Activated CD4-positive, CD25-positive, alpha-beta regulatory T cell treated with anti-CD3 and anti-CD28 coated beads, Interleukin-2, amount 50 U/mL, for 16 hours (primary cell): ENCODE measurements around the gene PGAP3.

Experiments used
- DNase-seq: peaks from one replicate; pipeline ENCODE4 v3.0.0-alpha.2; 2020; ENCODE audit warnings: low read depth, low spot score

The PGAP3 gene

DNA sequence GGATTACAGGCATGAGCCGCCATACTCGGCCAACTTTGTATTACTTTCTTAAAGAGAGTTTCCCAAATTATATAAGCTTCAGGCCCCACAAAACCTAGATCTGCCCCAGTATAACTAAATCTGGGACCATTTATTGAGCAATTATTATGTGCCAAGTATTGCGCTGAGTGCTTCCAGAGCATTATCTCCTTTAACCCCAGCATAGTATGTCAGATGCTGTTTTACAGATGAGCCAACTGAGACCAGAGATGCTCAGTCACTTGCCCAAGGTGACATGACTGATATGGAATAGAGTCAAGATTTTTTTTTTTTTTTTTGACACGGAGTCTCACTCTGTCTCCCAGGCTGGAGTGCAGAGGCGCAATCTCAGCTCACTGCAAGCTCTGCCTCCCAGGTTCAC is 10.1 kb upstream of the PGAP3 start:
- DNase-seq, result no peak

- DNase-seq, result no peak
These were observed 8.9 kb upstream of the PGAP3 start for GRCh38 chr17:39696731-39697130.

GRCh38 chr17:39695089-39695474 is 7.2 kb upstream of the PGAP3 start:
- DNase-seq, result no peak

GRCh38 chr17:39694593-39694992 is 6.7 kb upstream of the PGAP3 start:
- no peak for DNase-seq

DNA sequence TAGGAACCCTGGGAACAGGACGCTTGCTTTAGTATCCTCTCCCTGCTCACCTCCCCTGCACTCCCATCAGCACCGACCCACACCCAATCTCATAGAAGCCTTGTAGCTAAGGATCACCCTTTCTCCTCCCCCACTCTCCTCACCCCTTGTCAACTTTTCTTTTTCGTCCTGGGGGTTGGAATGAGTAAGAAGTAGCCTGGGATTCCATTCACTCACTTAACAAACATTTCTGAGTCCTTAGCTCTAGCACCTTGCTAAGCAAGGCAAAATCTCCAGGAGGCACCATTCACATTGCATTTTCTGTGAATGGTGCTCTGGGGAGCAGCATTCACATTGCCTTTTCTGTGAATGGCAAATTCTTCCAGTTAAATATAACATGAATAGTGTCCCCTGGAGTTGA is 1.1 kb upstream of the PGAP3 start:
- DNase-seq, result no peak

DNA sequence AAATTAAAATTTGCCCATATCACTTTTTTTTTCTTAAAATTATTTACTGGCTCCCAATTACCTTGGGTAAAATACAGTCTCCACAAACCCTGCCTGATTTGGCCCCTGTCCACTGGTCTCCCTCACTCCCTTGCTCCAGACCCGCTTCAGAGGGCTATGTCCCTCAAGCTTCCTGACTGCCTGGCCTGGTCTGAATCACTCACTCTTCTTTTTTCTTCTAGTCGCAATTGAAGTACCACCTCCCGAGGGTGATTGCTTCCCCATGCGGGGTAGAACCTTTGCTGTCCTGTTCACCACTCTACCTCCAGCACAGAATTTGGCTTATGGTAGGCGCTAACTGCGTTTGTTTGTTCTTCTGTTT is 598 bp upstream of the PGAP3 start:
- no peak for DNase-seq

- no peak for DNase-seq
These were observed 734 bp downstream of the PGAP3 start for GRCh38 chr17:39687101-39687545.

DNA sequence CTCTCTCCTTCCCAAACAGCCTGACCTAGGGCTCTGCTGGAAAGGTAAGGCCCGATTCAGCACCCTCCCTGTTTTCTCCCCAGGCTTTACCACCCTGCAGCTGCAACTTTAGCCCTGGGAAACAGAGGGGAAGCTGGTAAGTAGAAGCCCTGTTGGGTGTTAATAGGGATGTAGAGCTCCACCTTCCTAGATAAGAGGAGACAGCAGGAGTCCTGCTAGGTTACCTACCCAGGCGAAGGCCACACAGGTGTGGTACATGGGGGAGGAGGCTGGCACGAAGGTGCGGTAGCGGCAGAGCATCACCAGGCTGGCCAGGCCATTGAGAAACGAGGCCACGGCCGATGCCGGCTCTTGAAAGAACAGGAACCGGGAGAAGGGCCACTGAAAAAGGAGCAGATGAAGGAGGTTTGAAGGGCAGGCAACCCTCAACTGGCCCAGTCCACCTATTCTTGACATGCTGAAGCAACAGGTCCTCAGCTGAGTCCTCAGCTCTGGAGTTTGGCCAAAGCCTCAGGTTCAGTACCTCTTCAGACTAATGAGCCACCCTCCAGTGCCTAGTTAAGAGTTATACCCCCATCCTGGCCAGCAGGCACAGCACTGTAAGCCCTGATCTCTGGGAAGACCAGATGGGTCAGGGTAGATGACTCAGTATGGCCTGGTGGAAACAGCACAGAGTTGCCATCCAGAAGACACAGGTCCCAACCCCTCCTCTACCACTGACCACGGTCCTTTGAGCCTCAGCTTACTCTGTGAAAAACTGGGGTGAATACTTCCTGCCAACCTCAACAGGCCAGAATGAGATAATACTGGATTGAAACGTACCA is 3.3 kb downstream of the PGAP3 start:
- no peak for DNase-seq

GRCh38 chr17:39683295-39683939 is 4.4 kb downstream of the PGAP3 start:
- no peak for DNase-seq

DNA sequence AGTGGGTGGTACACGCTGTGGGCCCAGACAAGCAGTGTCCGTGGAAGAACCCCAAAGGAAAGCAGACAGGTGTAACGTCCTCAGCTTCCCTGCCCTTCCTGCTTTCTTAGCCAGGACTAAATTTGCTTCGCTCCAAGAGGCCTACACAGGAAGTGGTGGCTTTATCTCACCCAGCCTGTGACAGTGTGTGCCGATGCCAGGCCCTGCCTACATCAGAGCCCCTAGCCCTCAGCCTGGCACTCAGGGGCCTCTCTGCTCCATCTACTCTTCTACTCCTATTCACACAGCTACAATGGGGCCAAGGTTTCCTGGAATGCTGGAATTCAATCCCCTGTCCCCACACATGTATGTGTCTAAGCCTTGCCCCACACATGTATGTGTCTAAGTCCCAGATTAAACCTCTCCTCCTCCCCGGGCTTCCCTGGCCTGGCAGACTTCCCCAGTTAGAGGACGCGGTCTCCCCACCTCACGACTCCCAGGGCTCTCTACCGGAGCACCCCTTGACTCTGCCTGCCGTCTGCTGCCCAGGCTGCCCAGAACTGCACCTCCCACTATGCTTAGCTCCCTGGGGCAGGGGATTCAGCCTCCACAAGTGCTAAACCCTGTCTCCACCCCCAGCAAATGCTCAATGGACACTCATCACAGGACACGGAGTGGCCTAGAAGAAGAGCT is 8.2 kb downstream of the PGAP3 start:
- no peak for DNase-seq

DNA sequence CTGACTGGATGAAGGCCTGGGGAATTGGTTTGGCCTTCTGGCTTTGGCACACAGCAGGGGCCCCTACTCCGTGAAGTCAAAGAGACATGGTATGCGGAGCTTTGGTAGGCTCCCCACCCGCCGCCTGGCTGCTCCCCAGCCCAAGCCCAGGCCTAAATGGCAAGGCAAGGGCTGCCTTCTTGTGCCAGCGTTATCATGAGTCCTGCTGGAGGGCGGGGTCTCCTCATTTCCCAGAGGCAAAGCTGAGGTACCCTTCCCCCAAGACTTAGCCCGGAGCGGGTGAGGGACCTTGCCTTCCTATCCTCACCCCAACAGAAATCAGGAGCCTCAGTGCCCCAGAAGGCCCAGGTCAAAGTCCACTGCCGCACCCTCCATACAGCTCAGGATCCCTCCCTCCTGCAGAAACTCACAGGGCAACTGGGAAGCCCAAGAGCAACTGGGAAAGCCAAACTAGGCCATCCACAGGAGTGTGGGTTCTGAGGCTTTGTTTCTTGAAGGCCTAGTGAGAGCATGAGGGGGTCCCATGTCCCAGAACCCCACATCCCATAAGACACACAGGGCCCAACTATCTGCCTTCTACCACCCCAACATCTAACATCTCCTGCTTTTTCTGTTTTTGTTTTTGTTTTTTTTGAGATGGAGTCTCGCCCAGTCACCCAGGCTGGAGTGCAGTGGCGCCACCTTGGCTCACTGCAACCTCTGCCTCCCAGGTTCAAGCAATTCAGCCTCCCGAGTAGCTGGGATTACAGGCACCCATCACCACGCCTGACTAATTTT is 9.3 kb downstream of the PGAP3 start:
- no peak for DNase-seq

DNA sequence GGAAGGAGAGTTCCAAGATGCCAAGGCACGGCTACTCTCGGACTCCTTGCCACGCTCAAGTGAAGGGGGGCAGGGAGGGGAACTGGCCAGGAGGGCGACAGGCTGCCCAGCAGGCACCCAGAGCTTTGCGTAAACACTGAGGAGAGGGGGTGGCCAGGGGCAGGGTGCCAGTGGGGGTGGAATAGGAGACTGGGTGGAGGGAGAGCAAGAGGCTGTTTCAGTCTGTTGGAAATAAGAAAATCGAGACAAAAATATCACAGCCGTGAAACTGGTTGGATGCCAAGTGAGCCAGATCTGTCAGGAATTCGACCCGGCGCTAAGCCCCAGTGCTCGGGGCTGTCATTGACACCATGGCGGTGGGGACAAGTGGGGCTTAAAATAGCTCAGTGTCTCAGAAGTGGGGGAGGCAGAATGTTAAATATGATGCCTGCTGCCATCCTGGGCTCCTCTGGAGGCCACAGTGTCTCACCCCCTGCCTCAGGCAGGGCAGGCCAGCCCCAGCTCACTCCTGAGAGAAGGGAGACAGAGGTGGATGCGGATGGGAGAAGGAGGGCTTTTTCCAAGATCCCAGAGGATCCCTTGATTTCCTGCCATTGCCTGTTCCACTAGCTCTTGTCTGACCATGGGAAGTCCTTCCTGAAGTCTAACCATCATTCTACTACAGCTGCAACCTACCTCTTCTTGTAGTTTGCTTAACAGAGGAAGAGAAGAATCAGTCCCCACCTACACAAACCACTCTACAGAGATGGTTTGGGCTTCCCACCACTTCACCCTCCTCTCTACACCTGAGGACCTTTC is 10.1 kb downstream of the PGAP3 start:
- DNase-seq, result no peak

GRCh38 chr17:39677072-39677471 is 10.8 kb downstream of the PGAP3 start:
- DNase-seq, result no peak

DNA sequence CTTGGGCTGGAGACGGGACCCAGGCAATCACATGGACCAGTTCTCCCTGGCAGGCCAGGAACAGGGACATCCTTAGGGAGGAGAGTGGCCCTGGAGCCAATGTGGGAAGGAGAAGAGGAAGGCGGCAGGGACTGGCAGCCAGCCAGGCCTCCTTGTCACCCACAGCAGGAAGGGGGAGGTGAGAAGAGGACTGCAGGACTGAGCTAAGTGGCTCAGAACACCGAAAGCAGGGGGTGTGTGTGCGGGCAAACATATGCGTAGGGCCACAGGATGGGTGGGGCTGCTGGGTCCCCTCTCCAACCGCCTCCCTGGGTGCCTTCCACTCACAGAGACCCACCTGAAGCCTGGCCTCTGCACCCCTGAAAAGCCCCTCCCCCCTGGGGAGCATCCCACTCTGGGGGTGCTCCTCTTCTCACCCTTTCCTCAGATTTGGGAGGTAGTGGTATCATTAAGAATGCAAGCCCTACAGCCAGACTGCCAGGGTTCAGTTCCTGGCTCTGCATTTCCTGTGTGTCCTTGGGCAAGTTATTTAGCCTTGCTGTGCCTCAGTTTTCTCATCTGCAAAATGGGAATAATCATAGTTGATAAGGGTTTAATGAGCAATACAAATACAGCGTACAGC is 11.5 kb downstream of the PGAP3 start:
- no peak for DNase-seq

- no peak for DNase-seq
These were observed 12.3 kb downstream of the PGAP3 start for GRCh38 chr17:39675390-39676082.

- DNase-seq, result no peak
These were observed 13.0 kb downstream of the PGAP3 start for GRCh38 chr17:39674702-39675389.

DNA sequence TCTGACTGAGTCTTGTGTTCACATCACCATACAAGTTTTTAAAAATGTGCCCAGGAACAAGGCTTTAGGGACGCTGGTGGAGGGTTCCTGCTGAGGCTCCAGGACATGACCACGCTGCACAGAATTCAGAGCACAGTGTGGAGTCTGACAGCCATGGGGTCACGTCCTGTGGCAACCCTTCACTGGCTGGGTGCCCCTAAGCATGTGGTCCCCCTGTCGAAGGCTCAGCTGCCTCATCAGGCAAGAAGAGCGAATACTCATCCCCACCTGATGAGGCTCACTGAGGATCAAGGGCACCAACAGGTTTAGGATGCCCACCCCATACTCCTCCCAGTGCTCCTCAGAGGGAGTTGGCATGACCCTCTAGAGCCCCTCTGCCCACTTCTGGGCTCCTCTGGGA is 13.7 kb downstream of the PGAP3 start:
- DNase-seq, result no peak

DNA sequence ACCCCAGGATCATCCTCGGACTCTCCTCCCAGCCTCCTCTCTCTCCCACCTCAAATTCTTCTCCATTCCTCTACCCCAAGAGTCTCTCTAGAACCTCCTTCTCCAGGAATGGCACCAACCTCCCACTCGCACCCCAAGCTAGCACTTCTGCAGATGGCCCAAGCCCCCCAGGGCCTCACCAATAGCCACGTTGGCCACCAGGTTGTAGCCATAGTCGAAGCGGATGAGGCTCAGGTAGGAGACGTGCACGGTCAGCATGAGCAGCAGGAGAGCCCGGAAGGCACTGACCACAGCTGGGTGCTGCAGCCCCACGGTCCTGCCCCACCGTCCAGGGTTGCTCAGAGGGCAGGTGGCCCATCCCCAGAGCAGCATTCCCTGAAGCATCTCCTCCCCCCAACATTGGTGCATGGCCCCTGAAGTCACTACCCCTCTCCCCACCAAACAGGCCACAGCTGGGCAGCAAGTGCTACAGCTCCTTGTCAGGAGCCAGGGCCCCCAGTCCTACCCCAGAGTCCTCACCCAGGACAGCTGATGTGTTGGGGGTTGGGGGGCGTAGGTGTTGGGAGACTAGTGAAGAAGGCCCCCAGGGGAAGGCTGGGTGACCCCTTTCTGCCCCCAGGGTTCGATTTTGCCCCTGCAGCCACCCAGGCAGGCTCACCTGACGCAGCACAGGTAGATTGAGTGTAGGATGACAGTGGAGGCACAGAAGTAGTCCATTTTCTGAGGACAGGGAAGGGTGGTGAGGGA is 14.3 kb downstream of the PGAP3 start:
- DNase-seq, result no peak
